ENCODE data around the gene CDC73.

DNA sequence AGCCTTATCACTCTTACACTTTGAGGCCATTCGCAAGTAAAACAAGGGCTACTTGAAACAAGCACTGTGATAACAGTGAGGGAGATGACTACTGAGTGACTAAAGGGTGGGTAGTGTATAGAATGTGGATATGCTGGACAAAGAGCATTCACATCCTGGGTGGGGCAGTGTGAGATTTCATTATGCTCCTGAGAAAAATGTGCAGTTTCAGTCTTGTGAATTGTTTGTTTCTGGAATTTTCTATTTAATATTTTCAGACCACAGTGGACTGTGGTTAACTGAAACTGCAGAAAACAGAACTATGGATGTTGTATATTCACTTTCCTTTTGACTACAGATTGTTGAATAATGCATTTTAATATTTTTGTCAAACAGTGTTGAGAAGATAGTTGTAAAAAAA is 89.7 kb downstream of the CDC73 start:
- TF ChIP-seq, protein P1, sequence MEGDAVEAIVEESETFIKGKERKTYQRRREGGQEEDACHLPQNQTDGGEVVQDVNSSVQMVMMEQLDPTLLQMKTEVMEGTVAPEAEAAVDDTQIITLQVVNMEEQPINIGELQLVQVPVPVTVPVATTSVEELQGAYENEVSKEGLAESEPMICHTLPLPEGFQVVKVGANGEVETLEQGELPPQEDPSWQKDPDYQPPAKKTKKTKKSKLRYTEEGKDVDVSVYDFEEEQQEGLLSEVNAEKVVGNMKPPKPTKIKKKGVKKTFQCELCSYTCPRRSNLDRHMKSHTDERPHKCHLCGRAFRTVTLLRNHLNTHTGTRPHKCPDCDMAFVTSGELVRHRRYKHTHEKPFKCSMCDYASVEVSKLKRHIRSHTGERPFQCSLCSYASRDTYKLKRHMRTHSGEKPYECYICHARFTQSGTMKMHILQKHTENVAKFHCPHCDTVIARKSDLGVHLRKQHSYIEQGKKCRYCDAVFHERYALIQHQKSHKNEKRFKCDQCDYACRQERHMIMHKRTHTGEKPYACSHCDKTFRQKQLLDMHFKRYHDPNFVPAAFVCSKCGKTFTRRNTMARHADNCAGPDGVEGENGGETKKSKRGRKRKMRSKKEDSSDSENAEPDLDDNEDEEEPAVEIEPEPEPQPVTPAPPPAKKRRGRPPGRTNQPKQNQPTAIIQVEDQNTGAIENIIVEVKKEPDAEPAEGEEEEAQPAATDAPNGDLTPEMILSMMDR (IDR thresholded peaks at IDR 0.05), result no peak
- no peak for TF ChIP-seq POLR2A (IDR thresholded peaks at IDR 0.05)
- TF ChIP-seq EP300 (IDR thresholded peaks at IDR 0.05), result no peak
